ENCODE data around the gene RXFP1.
A peak's percentile ranks its signal among the peaks of the same experiment; 100 is the strongest.

Gene RXFP1

GRCh38 chr4:158521484-158522088, at the start of gene RXFP1:
Gene RXFP1 (plus strand): TSS chr4:158521882. CDS start chr4:158521977, 95 bp downstream.
- no peak for TF ChIP-seq CTCF (IDR thresholded peaks at IDR 0.05)
- no peak for DNase-seq (ENCODE audit: low spot score)
- Histone ChIP-seq H3K4me3 (peak within 1 kb of the TSS; percentile 24), H3K27ac (no peak within 1 kb of the TSS)

GRCh38 chr4:158481811-158482210, 39.9 kb upstream of the RXFP1 start:
- H3K4me3 ChIP-seq, result no peak overlapping the region
- TF ChIP-seq CTCF (IDR thresholded peaks at IDR 0.05), result no peak
- DNase-seq (ENCODE audit: low spot score), result no peak
- no peak overlapping the region for H3K27ac ChIP-seq

- DNase-seq (ENCODE audit: low spot score), result no peak
- TF ChIP-seq CTCF (IDR thresholded peaks at IDR 0.05), result no peak
- no peak overlapping the region for H3K4me3 ChIP-seq
- H3K27ac ChIP-seq, result no peak overlapping the region
Observed at GRCh38 chr4:158484173-158484885, 37.4 kb upstream of the RXFP1 start.

DNA sequence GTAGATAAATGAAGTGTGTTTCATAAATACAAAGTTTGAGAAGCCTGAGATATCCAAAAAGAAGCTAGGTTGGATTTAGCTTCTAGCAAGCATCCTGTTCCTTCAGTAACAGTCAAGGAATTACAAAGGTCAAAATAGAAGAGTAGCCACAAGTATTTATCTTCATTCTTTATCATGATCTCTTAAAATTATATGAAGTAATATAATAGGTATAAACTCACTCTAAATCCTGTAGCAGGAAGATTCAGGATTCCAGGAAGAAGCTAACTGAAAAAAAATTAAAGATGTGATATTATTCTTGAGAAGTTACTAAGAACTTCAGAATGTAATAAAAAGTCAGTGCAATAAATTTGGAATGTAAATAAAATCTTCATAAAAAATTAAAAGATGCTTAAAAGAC, 31.1 kb upstream of the RXFP1 start:
- Histone ChIP-seq H3K4me3 (no peak overlapping the region), H3K27ac (no peak overlapping the region)
- no peak for TF ChIP-seq CTCF (IDR thresholded peaks at IDR 0.05)
- no peak for DNase-seq (ENCODE audit: low spot score)

DNA sequence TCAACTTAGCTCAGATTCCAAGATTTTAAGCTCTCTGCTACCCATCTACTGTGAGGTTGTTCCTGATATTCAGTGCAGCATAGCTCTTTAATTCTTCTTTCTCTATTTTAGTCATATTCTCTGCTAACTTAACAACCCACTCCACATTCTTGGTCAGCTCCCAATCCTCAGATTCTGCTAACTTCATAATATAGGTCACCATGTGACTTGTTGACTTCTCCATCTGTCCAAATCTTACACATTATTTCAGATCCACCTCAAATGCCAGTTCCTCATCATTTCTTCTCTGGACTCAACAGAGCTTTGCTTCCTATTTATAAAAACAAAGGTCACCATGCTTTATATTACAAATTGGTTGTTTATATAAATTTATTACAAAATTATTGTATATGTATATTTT, 29.3 kb upstream of the RXFP1 start:
- Histone ChIP-seq H3K4me3 (no peak overlapping the region), H3K27ac (no peak overlapping the region)
- DNase-seq (ENCODE audit: low spot score), result no peak
- TF ChIP-seq CTCF (IDR thresholded peaks at IDR 0.05), result no peak

GRCh38 chr4:158496030-158496741, 25.5 kb upstream of the RXFP1 start:
- no peak overlapping the region for H3K4me3 ChIP-seq
- no peak for TF ChIP-seq CTCF (IDR thresholded peaks at IDR 0.05)
- DNase-seq (ENCODE audit: low spot score), result no peak
- H3K27ac ChIP-seq, result no peak overlapping the region
